ENCODE results near the gene CHRM5. TPM values are rescaled to one million over a fixed set of nuclear protein-coding genes. Genes with fewer than 3 reads are reported as not detected.

Gene CHRM5
- total RNA-seq, 1 experiment from 2014 or later, result not detected

DNA sequence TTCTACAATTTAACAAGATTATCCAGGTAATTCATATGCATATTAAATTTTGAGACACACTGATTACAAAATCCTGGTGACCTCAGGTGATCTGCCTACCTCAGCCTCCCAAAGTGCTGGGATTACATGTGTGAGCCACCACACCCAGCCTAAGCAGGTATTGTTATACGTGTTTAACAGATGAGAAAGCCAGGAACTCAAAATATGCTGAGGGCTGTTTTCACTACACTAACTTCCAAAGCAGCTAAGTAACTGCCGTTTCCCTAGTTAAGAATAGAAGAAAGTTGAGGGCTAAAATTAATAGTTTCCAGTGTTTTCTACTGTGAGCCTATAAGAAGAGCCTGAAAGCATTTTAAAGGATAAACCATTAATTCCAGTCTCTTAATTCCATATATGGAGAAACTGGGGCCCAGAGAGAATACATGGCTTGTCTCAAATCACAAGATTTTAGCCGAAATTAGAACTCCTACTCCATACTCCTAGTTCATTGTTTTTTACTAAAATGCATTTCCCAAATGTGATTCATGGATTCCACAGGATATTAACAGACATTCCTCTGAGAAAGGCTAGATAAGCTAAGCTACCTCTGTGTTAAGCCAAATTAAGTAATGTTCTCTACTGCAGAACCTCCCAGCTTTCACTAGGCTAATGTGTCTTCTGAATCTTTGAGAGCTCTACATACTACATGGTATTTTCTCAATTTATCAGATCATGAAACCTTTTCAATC, 87.7 kb downstream of the CHRM5 start:
- POLR2A ChIA-PET, result no interaction called here
- no peak overlapping the region for H3K27ac Mint-ChIP-seq (ENCODE audit: unreplicated experiment)
- H3K4me3 ChIP-seq (ENCODE audit: low read depth, low read length), result no peak overlapping the region
- no peaks in the 10 kb centered on the region; the same call in 1 of the 2 replicates for H3K9me3 ChIP-seq
- intact Hi-C loops (cut with micrococcal nuclease; ENCODE audit: unreplicated experiment), result no loop called here
- DNase-seq, result no peak
- peaks cover 3% of the 10 kb centered on the region for H3K27me3 Mint-ChIP-seq (ENCODE audit: insufficient read depth, unreplicated experiment)
- H3K36me3 Mint-ChIP-seq (ENCODE audit: insufficient read depth, unreplicated experiment), result no peaks in the 10 kb centered on the region
- BruUV-seq (replicated peaks), result no TSS peak
- no peaks in the 10 kb centered on the region for H3K36me3 ChIP-seq (ENCODE audit: control insufficient read depth, insufficient read depth, low read length)
- peaks cover 5% of the 10 kb centered on the region for H3K4me1 Mint-ChIP-seq (ENCODE audit: low read depth, unreplicated experiment)
- H3K4me3 Mint-ChIP-seq (ENCODE audit: unreplicated experiment), result no peak overlapping the region
- no peaks in the 10 kb centered on the region for H3K27me3 ChIP-seq (replicated peaks; ENCODE audit: control insufficient read depth, insufficient read depth, low read length)
- CTCF ChIA-PET, result interaction anchor here (1.4 kb wide), 1 partner anchor 21 kb away, joined by 3 read pairs; no protein-coding TSS in a partner anchor
- H3K4me1 ChIP-seq, result no peaks in the 10 kb centered on the region
- H3K9me3 Mint-ChIP-seq (ENCODE audit: unreplicated experiment), result peaks cover 8% of the 10 kb centered on the region
- TF ChIP-seq, protein P1, sequence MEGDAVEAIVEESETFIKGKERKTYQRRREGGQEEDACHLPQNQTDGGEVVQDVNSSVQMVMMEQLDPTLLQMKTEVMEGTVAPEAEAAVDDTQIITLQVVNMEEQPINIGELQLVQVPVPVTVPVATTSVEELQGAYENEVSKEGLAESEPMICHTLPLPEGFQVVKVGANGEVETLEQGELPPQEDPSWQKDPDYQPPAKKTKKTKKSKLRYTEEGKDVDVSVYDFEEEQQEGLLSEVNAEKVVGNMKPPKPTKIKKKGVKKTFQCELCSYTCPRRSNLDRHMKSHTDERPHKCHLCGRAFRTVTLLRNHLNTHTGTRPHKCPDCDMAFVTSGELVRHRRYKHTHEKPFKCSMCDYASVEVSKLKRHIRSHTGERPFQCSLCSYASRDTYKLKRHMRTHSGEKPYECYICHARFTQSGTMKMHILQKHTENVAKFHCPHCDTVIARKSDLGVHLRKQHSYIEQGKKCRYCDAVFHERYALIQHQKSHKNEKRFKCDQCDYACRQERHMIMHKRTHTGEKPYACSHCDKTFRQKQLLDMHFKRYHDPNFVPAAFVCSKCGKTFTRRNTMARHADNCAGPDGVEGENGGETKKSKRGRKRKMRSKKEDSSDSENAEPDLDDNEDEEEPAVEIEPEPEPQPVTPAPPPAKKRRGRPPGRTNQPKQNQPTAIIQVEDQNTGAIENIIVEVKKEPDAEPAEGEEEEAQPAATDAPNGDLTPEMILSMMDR (IDR thresholded peaks at IDR 0.05; ENCODE audit: insufficient read depth in 1 of 2, low read depth in 1 of 2, low read length in 1 of 2, severe bottlenecking in 1 of 2, unreplicated experiment in 1 of 2), result no peak

DNA sequence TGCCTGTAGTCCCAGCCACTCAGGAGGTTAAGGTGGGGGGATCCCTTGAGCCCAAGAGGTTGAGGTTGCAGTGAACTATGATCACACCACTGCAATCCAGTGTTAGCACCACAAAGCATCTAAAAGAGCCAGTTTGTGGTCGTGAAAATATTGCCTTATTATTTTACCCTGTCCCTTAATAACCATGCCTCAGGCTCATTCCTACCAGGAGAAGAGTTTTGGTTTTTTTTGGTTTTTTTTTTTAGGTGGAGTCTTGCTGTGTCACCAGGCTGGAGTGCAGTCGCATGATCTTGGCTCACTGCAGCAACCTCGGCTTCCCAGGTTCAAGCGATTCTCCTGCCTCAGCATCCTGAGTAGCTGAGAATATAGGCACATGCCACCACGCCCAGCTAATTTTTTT, 88.6 kb downstream of the CHRM5 start:
- Mint-ChIP-seq H3K27ac (ENCODE audit: unreplicated experiment) (no peak overlapping the region), H3K9me3 (ENCODE audit: unreplicated experiment) (no peaks in the 10 kb centered on the region), H3K27me3 (ENCODE audit: insufficient read depth, unreplicated experiment) (no peaks in the 10 kb centered on the region), H3K4me3 (ENCODE audit: unreplicated experiment) (no peak overlapping the region), H3K4me1 (ENCODE audit: low read depth, unreplicated experiment) (peaks cover 5% of the 10 kb centered on the region), H3K36me3 (ENCODE audit: insufficient read depth, unreplicated experiment) (no peaks in the 10 kb centered on the region)
- intact Hi-C loops (cut with micrococcal nuclease; ENCODE audit: unreplicated experiment), result no loop called here
- Histone ChIP-seq H3K36me3 (ENCODE audit: control insufficient read depth, insufficient read depth, low read length) (no peaks in the 10 kb centered on the region), H3K4me1 (no peaks in the 10 kb centered on the region), H3K9me3 (no peaks in the 10 kb centered on the region), H3K27me3 (replicated peaks; ENCODE audit: control insufficient read depth, insufficient read depth, low read length) (no peaks in the 10 kb centered on the region), H3K4me3 (ENCODE audit: low read depth, low read length) (no peak overlapping the region)
- ChIA-PET POLR2A (no interaction called here), CTCF (interaction anchor here (0.6 to 1.4 kb wide), 2 partner anchors 20 to 55 kb away, joined by 3 read pairs; no protein-coding TSS in a partner anchor)
- DNase-seq, result no peak
- TF ChIP-seq, protein P1 (IDR thresholded peaks at IDR 0.05; ENCODE audit: insufficient read depth in 1 of 2, low read depth in 1 of 2, low read length in 1 of 2, severe bottlenecking in 1 of 2, unreplicated experiment in 1 of 2), result no peak
- BruUV-seq (replicated peaks), result no TSS peak

DNA sequence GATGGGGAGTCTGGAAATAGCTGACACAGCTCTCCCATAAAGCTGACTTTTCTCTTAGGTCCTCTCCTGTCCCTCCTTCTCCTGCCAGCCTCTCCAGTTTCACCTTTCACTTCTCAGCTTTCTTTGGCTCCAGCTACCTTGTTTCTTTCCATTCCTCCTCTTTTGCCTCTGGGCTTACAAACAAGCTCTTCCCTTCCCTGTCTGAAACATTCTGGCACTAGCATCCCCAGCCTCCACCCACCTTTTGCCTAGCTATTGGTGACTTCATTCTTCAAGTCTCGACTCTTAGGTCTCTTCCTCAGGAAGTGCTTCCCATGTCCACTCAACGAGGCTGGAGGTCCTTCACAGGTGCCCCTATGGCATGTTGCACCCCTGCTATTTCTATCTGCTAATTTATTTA, 91.2 kb downstream of the CHRM5 start:
- CTCF ChIA-PET, result interaction anchor here (1.2 kb wide), 1 partner anchor 12 kb away, joined by 3 read pairs; no protein-coding TSS in a partner anchor

More for the DNA sequence above, 91.2 kb downstream of the CHRM5 start:
- BruUV-seq (replicated peaks), result no TSS peak
- no peak for DNase-seq
- Histone ChIP-seq H3K36me3 (ENCODE audit: control insufficient read depth, insufficient read depth, low read length) (no peaks in the 10 kb centered on the region), H3K9me3 (no peaks in the 10 kb centered on the region), H3K4me3 (ENCODE audit: low read depth, low read length) (no peak overlapping the region), H3K4me1 (no peaks in the 10 kb centered on the region), H3K27me3 (replicated peaks; ENCODE audit: control insufficient read depth, insufficient read depth, low read length) (no peaks in the 10 kb centered on the region)
- peaks cover 5% of the 10 kb centered on the region for H3K4me1 Mint-ChIP-seq (ENCODE audit: low read depth, unreplicated experiment)
- no peaks in the 10 kb centered on the region for H3K27me3 Mint-ChIP-seq (ENCODE audit: insufficient read depth, unreplicated experiment)
- H3K36me3 Mint-ChIP-seq (ENCODE audit: insufficient read depth, unreplicated experiment), result no peaks in the 10 kb centered on the region
- no peak overlapping the region for H3K27ac Mint-ChIP-seq (ENCODE audit: unreplicated experiment)
- no peak overlapping the region for H3K4me3 Mint-ChIP-seq (ENCODE audit: unreplicated experiment)
- H3K9me3 Mint-ChIP-seq (ENCODE audit: unreplicated experiment), result no peaks in the 10 kb centered on the region
- intact Hi-C loops (cut with micrococcal nuclease; ENCODE audit: unreplicated experiment), result no loop called here
- TF ChIP-seq, protein P1 (IDR thresholded peaks at IDR 0.05; ENCODE audit: insufficient read depth in 1 of 2, low read depth in 1 of 2, low read length in 1 of 2, severe bottlenecking in 1 of 2, unreplicated experiment in 1 of 2), result no peak
- POLR2A ChIA-PET, result no interaction called here
